ENCODE measurements around the gene TMUB2. TPM values are rescaled to one million over a fixed set of nuclear protein-coding genes. Genes with fewer than 3 reads are reported as not detected.

The TMUB2 gene
- total RNA-seq, 1 experiment from 2014 or later: 32.6 TPM

GRCh38 chr17:44200478-44201155, 13.8 kb downstream of the TMUB2 start:
- DNase-seq (ENCODE audit: extremely low read depth, low read depth): no peak

DNA sequence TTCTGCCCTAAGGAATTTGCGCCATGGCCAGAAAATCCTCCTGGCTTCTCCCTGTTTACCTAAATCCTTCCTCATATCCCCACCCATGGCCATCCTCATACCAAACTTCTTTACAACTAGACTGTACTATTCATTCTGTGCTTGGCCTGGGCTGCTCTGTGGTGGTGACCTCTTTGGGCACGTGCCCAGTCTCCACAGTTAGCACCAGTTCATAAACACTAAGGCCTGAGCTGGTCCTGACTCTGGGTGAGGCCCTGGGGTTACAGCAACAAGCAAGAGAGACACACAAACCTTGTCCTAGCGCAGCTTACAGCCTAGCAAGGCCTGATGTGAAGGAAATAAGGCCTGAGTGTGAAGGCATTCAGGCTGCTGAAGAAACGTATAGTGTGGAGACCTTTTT, 16.0 kb downstream of the TMUB2 start:
- DNase-seq (ENCODE audit: extremely low read depth, low read depth): no peak

GRCh38 chr17:44203731-44204440, 17.1 kb downstream of the TMUB2 start:
- DNase-seq (ENCODE audit: extremely low read depth, low read depth): no peak

DNA sequence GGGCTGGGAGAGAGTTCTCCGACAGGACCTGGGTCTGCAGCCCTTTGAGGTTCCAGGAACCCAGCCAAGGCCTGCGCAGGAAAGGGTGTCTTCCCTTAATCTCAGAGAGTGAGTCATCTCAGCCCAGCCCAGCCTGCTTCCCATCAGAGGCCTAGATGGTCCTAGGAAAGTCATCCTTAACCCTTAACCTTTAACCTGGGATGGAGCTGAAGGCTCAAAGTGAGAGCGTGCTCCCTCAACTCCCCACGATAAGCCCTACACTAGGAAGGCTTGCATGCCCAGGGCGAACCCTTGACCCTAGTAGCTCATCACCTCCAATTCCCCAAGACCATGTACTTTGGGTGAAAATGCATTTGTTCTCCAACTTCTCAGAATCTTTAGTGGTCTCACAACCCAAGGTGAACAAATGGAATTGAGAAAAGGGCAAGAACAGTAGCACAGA, 17.7 kb downstream of the TMUB2 start:
- no peak for DNase-seq (ENCODE audit: extremely low read depth, low read depth)

DNA sequence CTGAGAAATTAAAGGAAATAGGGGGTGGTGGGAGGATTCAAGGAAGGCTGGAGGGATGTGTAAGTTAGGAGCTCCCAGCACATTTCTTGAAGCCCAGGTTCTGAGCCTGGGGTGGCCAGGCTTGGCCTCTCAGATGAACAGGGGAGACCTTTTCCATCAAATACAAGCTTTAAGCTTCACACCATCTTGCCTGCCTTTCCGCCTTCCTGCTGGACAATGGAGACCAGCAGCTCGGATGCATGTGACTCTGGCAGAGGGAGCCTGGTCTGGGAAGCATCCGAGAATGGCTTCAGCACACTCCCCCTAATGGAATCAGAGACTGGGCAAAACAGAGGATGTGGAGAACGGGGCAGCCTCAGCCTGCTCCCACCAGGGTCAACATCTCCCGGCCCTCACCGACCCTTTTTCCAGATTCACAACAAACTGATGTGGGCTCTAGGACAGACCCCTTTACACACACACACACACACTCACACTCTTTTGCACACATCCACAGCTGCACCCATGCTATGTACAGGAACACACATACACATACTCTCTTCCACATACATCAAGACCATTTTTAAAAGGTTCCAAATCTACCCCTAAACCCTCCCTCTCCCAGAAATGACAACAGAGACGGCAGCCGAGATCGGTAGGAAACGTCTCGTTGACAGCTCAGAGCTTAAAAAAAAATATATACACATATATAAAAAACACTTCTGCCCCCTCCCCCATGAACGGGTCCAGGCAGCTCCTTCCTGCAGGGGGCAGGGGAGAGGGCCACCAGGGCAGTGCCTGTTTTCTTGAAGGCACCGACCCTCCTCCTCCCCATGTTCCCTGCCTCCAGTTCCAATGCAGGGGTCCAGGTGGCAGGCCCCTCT, 19.4 kb downstream of the TMUB2 start:
- DNase-seq (ENCODE audit: extremely low read depth, low read depth): no peak

DNA sequence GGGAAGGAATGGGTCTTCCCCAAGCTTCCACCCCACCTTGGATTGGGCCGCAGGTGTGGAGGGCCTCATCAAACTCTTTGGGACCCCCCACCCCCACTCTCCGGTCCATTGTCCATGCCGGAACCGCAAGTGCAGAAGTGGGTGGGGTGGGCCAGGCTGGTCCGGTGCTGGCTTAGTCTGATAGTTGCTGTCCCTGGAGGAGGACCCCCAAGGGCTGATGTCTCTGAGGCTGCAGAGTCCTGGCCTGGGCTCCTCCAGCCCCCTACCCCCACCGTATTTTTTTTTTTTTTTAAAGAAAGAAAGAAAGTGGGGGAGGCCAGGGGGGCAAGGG, 20.0 kb downstream of the TMUB2 start:
- no peak for DNase-seq (ENCODE audit: extremely low read depth, low read depth)

DNA sequence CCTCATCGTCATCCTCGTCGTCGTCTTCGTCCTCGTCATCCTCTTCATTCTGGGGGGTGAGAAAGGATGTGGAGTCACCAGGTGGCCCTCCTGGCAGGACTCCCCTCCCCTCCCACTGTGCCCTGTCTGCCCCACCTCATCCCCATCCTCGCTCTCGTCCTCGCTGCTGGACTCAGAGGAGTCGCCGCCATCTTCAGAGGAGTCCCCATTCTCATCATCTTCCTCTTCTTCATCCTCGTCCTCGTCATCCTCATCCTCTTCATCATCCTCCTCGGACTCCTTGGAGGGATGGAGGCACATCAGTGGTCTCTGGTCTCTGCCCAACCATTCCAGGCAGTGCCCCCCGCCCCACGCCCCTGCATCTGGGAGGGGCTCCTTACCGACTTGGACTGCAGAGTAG, 20.5 kb downstream of the TMUB2 start:
- DNase-seq (ENCODE audit: extremely low read depth, low read depth): no peak

DNA sequence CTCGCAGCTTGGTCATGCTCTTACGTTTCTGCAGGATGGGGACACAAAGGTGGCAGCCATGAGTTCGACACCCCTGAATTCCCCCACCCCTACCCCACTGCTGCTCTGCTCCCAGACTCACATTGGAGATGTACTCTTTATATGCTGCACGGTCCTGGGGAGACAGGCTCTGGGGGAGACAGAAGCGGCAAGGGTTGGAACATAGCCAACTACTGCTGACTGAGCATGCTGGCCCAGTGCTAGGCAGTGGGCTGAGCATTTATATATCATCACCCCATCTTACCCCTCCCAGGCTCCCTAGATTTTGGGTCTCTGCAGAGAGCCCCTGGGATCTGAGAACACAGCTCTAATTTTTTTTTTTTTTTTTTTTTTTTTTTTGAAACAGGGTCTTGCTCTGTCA, 21.0 kb downstream of the TMUB2 start:
- DNase-seq (ENCODE audit: extremely low read depth, low read depth): no peak

- no peak for DNase-seq (ENCODE audit: extremely low read depth, low read depth)
Measured at GRCh38 chr17:44209786-44210341, 23.1 kb downstream of the TMUB2 start.

DNA sequence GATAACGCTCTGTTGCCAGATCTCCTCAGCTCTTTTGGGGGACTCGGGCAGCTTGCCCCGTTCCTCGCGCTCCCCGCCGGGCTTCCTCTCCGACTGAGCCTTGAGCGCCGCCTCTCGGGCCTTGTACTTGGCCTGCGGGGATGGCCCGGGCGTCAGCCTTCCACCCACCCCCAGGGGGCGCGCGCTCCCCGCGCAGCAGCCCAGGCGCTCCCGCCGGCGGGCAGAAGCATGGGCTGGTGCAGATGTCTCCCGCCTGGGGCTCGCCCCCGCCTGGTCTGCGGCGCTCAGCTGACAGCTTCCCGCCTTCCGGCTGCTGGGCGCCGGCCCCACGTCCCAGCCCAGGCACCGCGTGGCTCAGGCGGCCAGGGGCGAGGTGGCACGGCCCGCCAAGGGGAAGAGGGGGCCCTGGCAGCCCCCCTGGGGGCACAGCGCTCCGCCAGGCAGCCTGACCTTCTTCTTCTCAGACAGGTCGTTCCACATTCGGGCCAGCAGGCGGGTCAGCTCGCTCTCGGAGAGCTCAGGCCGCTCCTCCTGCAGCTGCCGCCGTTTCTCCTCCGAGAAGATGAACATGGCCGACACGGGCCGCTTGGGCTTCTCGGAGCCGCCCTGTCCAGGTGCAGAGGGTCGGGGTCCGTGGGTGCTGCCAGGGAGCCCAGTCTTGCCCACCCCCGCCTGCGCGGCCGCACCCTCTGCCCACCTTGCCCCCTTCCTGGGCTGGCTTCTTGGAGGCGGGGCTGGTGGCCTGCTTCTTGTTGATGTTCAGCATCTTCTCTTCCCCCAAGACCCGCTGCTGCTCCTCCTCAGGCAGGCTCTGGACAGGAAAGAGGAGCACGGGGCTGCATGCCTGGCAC, 23.8 kb downstream of the TMUB2 start:
- peak; percentile 79 for DNase-seq (ENCODE audit: extremely low read depth, low read depth)

DNA sequence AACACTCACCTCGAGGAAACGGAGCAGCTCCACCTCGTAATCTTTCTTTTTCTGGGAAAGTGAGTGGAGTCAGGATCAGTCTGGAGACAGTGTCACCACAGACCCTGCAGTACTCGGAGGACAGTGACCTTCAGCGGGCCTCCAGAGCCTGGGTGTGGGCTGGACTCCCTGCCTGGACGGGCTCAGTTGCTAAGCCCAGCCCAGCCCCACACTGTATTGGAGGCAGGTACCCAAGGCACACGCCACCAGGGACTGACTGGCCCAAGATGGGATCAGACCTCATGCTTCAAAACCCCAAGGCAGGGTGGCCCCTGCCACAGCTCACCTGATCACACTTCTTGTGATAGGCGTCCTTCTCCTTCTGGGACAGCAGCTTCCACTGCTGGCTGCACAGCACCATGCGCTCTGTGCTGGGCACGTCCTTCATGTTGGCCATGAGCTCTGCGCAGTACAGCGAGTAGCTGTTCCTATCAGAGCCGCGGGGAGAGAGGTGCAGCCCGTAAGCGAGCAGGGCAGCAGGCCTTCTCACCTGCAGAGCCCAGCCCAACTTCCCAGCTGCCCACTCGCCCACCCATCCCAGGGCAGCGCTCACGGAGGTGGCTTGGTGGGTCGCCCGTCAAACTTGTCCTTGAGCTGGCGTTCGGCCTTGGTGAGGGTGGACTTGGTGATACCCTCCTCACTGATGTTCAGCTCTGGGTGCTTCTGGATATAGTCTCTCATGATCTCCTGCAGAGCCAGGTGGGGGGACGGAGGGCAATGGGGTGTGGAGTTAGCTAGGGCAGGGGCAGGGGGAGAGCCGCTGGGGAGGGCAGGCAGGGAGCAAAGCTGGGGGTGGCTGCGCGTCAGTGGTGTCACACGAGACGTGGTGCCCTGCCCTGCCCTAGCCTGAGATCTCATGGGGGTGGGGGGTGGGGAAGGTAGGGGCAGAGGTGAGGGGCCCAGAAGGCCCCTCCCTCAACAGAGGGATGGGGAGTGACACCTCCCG, 24.8 kb downstream of the TMUB2 start:
- DNase-seq (ENCODE audit: extremely low read depth, low read depth): no peak

GRCh38 chr17:44212507-44213402, 26.0 kb downstream of the TMUB2 start:
- DNase-seq (ENCODE audit: extremely low read depth, low read depth): no peak

- no peak for DNase-seq (ENCODE audit: extremely low read depth, low read depth)
Measured at GRCh38 chr17:44213403-44214229, 26.8 kb downstream of the TMUB2 start.

GRCh38 chr17:44214230-44214494, 27.4 kb downstream of the TMUB2 start:
- no peak for DNase-seq (ENCODE audit: extremely low read depth, low read depth)

DNA sequence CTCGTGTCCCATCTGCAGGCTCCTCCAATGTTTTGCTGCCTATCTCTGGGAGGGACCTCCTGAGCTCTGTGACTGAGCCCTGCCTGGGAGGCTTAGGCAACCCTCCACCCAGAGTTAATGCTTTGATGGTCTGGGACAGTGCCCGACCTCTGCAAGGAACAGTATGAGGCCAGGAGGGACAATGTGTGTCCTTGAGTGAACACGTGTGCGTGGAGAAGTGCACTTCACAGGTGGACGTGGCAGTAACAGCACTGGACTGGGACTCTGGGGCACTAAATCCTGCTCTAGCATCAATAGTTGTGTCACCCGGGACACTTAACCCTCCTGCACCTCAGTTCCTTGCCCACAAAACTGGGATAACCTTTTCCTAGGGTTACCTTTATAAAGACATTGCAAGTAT, 28.1 kb downstream of the TMUB2 start:
- no peak for DNase-seq (ENCODE audit: extremely low read depth, low read depth)

DNA sequence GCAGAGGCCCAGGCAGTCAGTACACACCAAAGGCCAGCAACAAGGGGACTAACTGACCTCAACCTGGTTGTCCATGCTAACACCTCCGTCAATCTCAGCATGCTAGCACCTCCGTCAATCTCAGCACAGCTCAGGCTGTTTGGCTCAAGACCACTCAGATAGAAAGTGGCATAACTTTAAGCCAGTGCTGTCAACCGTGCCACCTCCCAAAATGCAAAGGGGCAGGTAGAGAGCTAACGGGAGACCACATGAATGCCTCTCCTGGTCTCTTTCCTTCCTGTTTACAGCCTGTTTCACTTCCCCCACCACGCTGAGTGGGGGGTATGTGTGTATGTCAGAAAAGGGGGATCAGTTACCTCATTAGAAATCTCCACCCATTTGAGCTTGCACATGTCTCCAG, 29.4 kb downstream of the TMUB2 start:
- DNase-seq (ENCODE audit: extremely low read depth, low read depth): no peak

GRCh38 chr17:44216694-44217093, 29.9 kb downstream of the TMUB2 start:
- DNase-seq (ENCODE audit: extremely low read depth, low read depth): no peak

All from NCI-H460 (cell line).